Left forelimb (tissue), 1 donor: Measurements from ENCODE around the gene BCL2L13.
"Not testable (repeated sequence)": the region's sequence is repeated elsewhere in the genome, so short reads cannot be mapped to it uniquely, and the experiment has no call there.

ENCODE experiments used
- DNase-seq: peaks from one replicate; pipeline ENCODE4 v3.0.0-alpha.2; 2018; ENCODE audit warnings: low spot score

Gene BCL2L13

GRCh38 chr22:17695986-17696385 is 57.4 kb downstream of the BCL2L13 start:
- no peak for DNase-seq

GRCh38 chr22:17697196-17697595 is 58.6 kb downstream of the BCL2L13 start:
- not testable (repeated sequence) for DNase-seq

DNA sequence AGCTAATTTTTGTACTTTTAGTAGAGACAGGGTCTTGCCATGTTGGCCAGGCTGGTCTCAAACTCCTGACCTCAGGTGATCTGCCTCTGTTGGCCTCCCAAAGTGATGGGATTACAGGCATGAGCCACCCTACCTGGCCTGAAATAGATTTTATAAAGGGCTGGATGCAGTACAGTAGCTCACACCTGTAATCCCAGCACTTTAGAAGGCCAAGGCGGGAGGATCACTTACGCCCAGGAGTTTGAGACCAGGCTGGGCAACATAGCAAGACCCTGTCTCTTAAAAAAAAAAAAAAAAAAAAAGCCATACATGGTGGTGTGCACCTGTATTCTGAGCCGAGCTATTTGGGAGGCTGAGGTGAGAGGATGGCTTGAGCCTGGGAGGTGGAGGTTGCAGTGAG is 59.7 kb downstream of the BCL2L13 start:
- DNase-seq = not testable (repeated sequence)

DNA sequence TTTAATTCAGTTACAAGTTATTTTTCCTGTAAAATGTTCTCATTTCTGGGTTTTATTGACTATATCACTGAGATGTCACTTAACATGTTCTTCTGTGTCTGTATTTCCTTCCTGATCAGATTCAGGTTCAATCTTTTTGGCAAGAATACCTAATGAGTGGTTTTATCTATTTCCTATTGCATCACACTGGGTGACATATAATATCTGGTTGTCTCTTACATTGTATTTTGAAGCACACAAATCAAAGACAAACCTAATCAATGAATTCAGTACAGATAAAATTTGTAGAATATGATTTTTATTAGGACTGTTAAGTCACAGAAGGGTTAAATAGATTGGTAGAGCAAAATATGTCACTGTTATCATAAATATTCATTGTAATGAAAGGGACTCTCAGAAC is 60.4 kb downstream of the BCL2L13 start:
- DNase-seq = no peak

GRCh38 chr22:17699696-17700340 is 61.3 kb downstream of the BCL2L13 start:
- no peak for DNase-seq

DNA sequence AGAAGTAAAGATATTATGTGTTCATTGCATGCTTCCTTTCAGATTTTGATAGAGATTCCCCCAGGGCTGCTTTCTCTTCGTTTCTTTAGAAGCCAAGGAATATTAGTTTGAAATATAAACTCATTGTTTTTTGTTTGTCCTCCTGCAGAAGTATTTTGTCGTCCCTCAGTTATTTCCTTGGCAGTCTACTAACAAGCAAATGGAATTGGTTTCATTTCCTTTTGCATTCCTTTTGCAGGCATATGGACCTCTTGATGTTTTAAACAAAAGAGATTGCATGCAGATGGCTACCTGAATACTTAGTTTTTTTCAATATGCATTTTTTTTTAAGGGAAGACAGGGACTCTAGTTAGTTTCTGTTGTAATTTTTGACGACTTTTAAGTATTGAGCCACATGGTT is 62.2 kb downstream of the BCL2L13 start:
- DNase-seq = no peak

- no peak for DNase-seq
Observed at GRCh38 chr22:17703811-17704210, 65.3 kb downstream of the BCL2L13 start.

DNA sequence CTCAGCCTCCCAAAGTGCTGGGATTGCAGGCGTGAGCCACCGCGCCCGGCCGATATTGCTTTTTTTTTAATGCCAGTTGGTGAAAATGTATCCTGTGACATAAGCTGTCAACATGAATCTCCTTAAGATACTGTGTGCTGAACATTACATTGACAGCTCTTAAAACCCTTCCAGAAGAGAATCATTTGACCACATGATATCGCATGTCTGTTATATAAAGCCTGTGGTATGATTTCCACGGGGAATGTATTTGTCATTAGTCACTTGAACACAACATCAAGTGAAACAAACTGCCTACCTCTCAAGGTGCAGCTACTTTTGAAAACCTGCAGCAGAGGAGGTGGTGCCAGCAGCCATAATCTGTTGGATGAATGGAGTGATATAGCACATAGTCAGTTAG is 67.0 kb downstream of the BCL2L13 start:
- DNase-seq = no peak

DNA sequence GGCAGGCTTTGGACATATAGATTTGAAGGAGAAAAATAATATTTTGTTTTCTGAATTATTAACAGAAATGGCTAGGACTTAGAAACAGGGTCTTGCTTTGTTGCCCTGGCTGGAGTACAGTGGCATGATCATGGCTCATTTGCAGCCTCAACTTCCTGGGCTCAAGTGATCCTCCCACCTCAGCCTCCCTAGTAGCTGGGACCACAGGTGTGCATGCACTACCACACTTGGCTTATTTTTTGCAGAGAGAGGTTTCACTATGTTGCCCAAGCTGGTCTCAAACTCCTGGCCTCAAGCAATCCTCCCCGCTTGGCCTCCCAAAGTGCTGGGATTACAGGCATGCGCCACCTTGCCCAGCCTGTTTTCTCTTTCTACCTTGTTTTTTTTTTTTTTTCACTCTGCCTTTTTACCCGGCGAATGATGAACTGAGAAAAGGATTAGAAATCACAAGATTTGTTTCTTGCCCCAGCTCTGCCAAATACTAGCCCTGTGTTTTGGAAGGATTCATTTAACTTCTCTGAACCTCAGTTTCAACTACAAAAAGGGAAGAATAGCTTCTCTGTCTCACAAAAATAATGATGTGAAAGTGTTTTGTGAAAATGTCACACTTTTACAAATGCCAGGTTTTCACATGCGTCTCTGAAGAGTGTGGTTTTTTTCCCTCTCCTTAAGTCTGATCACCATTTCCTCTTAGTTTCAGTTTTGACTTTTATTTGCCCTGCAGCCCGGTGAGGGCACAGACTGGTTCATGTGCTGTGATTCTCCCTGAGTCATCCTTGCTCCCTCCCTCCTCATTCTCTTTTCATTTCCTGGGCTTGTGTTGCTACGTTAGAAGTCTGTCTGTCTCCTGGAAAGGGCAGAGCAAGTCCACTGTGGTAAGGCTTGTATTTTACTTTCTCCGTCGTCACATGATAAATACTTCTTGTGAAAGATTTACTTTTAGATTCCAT is 67.7 kb downstream of the BCL2L13 start:
- no peak for DNase-seq

GRCh38 chr22:17706947-17707346 is 68.4 kb downstream of the BCL2L13 start:
- DNase-seq = no peak

GRCh38 chr22:17707526-17707925 is 69.0 kb downstream of the BCL2L13 start:
- no peak for DNase-seq

- no peak for DNase-seq
Observed at GRCh38 chr22:17710023-17710422, 71.5 kb downstream of the BCL2L13 start.

GRCh38 chr22:17712441-17712840 is 73.9 kb downstream of the BCL2L13 start:
- DNase-seq = no peak

DNA sequence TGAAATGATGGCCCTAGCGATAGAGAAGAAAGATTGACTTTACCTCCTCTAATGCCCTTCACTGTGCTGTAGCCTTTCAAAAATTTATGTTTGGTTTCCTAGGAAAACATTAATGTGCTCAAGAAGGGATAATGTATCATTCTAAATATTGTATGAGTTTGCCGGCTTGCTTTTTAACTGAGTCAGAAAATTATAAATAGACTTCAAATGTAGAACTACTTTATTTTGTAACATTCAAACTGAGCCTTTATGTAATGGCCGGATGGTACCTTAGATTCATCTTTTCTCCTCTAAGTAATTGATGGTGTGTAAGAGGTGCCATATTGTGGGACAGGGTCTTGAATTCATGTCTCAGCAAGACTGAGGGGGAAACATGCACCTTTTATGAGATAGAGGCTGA is 78.0 kb downstream of the BCL2L13 start:
- no peak for DNase-seq

GRCh38 chr22:17717708-17718107 is 79.2 kb downstream of the BCL2L13 start:
- DNase-seq = no peak

DNA sequence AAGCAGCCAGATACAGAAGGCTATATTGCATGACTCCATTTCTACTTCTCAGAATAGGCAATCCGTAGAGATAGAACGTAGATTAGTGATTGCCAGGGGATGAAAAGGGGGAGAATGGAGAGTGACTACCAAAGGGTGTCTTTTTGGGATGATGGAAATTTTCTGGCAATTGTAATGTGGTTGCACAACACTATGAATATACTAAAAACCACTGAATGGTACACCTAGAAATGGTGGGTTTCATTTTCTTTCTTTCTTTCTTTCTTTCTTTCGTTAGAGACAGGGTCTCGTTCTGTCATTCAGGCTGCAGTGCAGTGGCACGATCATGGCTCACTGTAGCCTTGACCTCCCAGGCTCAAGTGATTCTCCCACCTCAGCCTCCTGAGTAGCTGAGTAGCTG is 81.4 kb downstream of the BCL2L13 start:
- no peak for DNase-seq

GRCh38 chr22:17724241-17724640 is 85.7 kb downstream of the BCL2L13 start:
- DNase-seq = no peak

DNA sequence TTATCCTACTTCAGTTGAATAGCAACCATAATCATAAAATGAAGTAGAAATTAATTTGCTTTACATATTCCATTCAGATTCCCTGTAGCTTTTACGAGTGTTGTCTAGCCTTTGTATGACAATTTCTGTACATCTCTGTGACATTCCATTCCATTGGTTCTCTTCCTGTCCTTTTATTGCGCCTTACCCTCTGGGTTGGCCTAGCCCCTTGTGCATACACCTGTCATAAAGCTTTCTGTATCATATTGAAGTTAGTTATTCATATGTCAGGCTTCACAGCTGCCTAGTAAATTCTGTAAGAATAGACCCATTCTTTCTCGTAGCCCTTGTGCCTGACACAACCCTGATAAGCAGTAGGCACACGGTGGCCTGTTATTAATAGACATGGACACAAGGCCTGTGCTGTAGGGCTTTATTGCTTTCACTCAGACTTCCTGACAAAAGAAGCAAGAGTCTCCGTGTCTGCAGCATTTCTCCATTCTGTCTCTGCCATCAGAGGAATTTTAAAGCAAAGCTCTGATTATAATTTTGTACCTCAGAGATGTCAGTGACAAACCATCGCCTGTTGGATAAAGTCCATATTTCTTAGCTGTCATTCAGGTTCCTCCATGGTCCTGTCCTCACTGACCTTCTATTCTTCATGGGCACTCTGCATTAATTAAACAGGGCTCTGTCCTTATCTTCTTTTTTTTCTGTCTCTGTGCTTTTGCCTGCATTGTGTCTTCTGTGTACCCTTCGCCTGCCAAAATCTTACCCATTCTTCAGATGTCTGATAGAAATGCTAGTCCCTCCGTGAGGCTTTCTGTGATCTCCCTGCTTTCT is 86.3 kb downstream of the BCL2L13 start:
- DNase-seq = no peak

DNA sequence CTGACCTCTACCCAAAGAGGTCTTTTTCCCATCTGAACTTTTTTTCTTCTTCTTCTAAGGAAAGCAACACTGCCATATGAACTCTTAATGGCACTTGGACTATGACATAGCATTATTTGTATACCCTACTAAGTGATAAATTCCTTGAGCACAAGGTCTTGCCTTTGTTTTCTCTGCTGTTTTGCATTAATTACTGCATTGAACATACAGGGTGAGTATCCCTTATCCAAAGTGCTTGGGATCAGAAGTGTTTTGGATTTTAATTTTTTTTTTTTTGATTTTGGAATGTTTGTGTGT is 86.9 kb downstream of the BCL2L13 start:
- DNase-seq = no peak

DNA sequence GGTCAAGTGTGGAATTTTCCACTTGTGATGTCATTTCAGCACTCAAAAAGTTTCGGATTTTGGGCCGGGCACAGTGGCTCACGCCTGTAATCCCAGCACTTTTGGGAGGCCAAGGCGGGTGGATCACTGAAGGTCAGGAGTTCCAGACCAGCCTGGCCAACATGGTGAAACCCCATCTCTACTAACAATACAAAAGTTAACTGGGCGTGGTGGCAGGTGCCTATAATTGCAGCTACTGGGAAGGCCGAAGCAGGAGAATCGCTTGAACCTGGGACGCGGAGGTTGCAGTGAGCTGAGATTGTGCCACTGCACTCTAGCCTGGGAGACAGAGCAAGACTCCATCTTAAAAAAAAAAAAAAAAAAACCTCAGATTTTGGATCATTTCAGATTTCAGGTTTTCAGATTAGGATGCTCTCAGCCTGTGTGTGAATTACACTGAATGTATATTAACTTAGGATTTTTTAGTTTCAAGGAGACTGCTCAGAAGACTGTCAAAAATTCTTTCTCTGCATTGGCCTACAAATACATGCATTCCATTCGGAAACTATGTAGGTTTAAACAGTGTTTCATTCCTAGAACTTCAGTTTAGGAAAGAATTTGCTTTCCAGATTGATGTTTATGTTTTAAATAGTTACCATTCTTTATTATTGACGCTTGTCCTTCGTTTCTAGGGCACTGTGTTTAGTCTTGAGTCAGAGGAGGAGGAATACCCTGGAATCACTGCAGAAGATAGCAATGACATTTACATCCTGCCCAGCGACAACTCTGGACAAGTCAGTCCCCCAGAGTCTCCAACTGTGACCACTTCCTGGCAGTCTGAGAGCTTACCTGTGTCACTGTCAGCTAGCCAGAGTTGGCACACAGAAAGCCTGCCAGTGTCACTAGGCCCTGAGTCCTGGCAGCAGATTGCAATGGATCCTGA is 87.7 kb downstream of the BCL2L13 start:
- DNase-seq = no peak
